Cardiac ventricle fibroblast (primary cell): ENCODE results near the gene SAMD15. TPM values are rescaled to one million over a fixed set of nuclear protein-coding genes. Genes with fewer than 3 reads are reported as not detected.

Experiments used
- total RNA-seq: library from RNA; depleted of rRNA; stranded (reverse); fragments of >200 nt; gene quantifications from 2 replicates; pipeline ENCODE4 v1.2.3, GENCODE V29; 2015

SAMD15 gene
- total RNA-seq, result 1.6 and 2.2 TPM in 2 replicates

DNA sequence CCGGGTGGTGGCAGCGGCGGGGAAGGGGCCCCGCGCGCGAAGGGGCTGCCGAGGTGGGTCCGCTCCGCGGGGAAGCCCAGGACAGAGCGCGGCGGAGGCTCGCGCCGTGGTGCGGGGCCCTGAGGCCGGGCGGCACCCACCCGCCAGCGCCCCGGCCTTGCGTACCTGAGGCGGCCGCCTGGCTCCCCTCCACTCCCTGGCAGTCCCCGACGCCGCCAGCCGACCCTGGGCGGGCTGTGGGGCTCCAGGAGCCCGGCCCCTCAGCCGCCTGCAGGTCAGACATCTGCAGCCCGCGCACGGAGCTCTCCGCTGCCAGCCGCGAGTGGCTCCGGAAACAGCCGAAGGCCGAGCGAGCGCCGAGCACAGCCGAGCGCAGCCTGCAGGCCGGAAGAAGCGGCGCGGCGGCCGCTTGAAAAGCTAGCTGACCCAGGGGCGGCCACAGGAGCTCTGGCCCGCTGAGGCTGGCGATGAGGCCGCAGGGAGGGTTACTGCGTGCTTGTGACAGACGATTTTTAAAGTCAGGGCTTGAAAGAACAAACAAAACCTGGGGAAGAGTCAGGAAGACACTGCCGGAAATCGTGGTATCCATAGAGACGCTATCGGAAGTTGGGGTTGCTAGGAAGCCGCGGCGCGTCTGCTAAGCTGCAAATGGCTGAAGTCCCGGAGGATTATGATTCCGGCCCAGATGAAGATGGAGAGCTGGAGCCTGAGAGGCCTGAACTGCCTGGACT lies at the start of gene SAMD15, which contains the start of gene TMED8:
SAMD15 (plus strand) TSS at position 609 of the 731 bp plus-strand sequence; CDS start at position 649, 40 bp downstream.
TMED8 (minus strand) TSS at position 324 of the 731 bp plus-strand sequence; CDS start at position 283, 41 bp downstream.

DNA sequence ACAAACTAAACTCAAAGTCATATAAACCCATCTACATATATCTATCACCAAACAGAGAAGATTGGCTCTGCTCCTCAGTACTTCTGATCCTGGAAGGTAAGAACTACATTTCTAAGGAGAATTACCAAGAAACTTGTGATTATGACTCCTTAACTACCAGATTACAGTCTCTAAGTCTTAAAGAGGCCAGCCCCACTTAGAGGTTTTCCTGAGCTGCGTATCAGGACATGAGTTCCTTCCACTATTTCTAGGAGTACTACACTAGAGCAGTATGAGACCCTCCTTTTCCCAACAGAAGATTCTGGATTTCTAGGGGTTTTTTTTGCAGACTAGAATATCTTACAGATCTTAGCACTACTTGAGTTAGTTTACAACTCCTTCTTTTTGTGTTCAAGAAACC lies 46.2 kb downstream of the SAMD15 start, which contains the start of gene NOXRED1:
NOXRED1 (minus strand) TSS at position 101 of the 400 bp plus-strand sequence. CDS start 634 bp downstream, outside the sequence.

Other genes starting within 250 kb of the SAMD15 start
- gene ZDHHC22, start 235.6 kb upstream of the SAMD15 start, total RNA-seq, result not detected in 2 replicates
- gene TMEM63C, start 195.6 kb upstream of the SAMD15 start, total RNA-seq, result not detected in 2 replicates
- gene NGB, start 106.2 kb upstream of the SAMD15 start, total RNA-seq, result not detected in 2 replicates
- 9.4 and 14.4 TPM in 2 replicates for gene POMT2, start 56.5 kb upstream of the SAMD15 start, total RNA-seq
- 19.6 and 25.1 TPM in 2 replicates for gene GSTZ1, start 56.3 kb upstream of the SAMD15 start, total RNA-seq
- 5.7 and 5.8 TPM in 2 replicates for gene TMED8, start 285 bp upstream of the SAMD15 start, total RNA-seq
- 0.20 TPM in 1 of 2 replicates, not detected in the other for gene NOXRED1, start 46.1 kb downstream of the SAMD15 start, total RNA-seq
- 19.0 and 19.8 TPM in 2 replicates for gene VIPAS39, start 80.2 kb downstream of the SAMD15 start, total RNA-seq
- gene AHSA1, start 80.7 kb downstream of the SAMD15 start, total RNA-seq, result 96.5 and 101 TPM in 2 replicates
- 0.05 and 0.19 TPM in 2 replicates for gene ISM2, start 121.4 kb downstream of the SAMD15 start, total RNA-seq
- gene SPTLC2, start 239.3 kb downstream of the SAMD15 start, total RNA-seq, result 12.4 and 17.5 TPM in 2 replicates